Peyer's patch (tissue), 4 donors: ENCODE data around the gene COL4A1. TPM values are rescaled to one million over a fixed set of nuclear protein-coding genes. Genes with fewer than 3 reads are reported as not detected.

Experiments
- DNase-seq, 3 donors: peaks; one replicate each; pipeline ENCODE4 v3.0.0-alpha.2; 2017 to 2019
- H3K27ac ChIP-seq, 4 donors: fragments of 200-600 bp; sonication (generic); one replicate each; pipeline ENCODE4 v1.5.1; 2016 to 2019
- H3K27me3 ChIP-seq, 2 donors: fragments of 200-600 bp; sonication (generic); one replicate each; pipeline ENCODE4 v1.5.1; 2019
- H3K36me3 ChIP-seq, 3 donors: fragments of 200-600 bp; sonication (generic); one replicate each; pipeline ENCODE4 v1.5.1; 2016 to 2019
- H3K4me1 ChIP-seq, 4 donors: fragments of 200-600 bp; sonication (generic); one replicate each; pipeline ENCODE4 v1.5.1; 2016 to 2019
- H3K4me3 ChIP-seq, 4 donors: fragments of 200-600 bp; sonication (generic); 1 replicate in 3 of 4; 2 replicates in 1 of 4; pipeline ENCODE4 v1.5.1; 2016 to 2019; ENCODE audit warnings: mild to moderate bottlenecking in 1 of 4
- H3K9me3 ChIP-seq, 4 donors: fragments of 200-600 bp; sonication (generic); one replicate each; pipeline ENCODE4 v1.5.1; 2016 to 2019; ENCODE audit warnings: mild to moderate bottlenecking in 1 of 4
- CTCF ChIP-seq, 6 experiments: fragments of 450-650 bp in 4 of 6; fragments of 200-600 bp in 2 of 6; sonication (generic) in 1 of 6; IDR thresholded peaks; one replicate each; pipeline ENCODE4 v1.5.1; 2017 to 2019; ENCODE audit warnings: antibody characterized with exemption in 6 of 6, mild to moderate bottlenecking in 3 of 6, moderate library complexity in 1 of 6
- POLR2A ChIP-seq, 2 donors: fragments of 450-650 bp; IDR thresholded peaks; one replicate each; pipeline ENCODE4 v1.5.1; 2017; ENCODE audit warnings: antibody characterized with exemption in 2 of 2, mild to moderate bottlenecking in 2 of 2, moderate library complexity in 2 of 2
- total RNA-seq, 4 donors: library from RNA; depleted of rRNA; stranded (reverse); fragments of >200 nt; gene quantifications; one replicate each; pipeline ENCODE4 v1.1.0, GENCODE V29; 2016

The COL4A1 gene
- total RNA-seq, 4 donors from 2014 or later = 28.0 to 69.3 (median 36.3) TPM

DNA sequence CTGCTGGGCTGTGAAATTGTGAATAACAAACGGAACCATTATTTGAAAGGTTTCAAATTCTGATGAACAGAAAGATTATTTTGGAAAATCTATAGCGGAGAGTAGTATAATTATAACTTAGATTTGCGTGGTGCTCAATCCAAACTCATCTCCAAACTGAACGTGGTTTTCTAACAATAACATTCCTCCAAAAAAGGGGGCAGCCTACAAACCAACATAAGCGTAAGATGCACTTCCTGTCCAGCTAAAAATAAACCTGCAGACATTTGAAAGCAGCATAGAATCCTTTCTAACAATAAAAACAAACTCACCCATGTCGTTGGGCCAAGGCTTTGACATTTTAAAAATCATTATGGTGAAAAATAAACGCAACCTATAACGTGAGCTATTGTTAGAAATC lies 178.4 kb downstream of the COL4A1 start:
- Histone ChIP-seq H3K36me3 (no peaks in the 10 kb centered on the region), H3K4me1 (peaks cover 0 to 8% (median 0%) of the 10 kb centered on the region in 4 donors), H3K27me3 (no peaks in the 10 kb centered on the region), H3K4me3 (no peak overlapping the region), H3K9me3 (no peaks in the 10 kb centered on the region), H3K27ac (no peak overlapping the region)
- TF ChIP-seq POLR2A (IDR thresholded peaks at IDR 0.05) (no peak), CTCF (IDR thresholded peaks at IDR 0.05) (no peak)
- no peak for DNase-seq

DNA sequence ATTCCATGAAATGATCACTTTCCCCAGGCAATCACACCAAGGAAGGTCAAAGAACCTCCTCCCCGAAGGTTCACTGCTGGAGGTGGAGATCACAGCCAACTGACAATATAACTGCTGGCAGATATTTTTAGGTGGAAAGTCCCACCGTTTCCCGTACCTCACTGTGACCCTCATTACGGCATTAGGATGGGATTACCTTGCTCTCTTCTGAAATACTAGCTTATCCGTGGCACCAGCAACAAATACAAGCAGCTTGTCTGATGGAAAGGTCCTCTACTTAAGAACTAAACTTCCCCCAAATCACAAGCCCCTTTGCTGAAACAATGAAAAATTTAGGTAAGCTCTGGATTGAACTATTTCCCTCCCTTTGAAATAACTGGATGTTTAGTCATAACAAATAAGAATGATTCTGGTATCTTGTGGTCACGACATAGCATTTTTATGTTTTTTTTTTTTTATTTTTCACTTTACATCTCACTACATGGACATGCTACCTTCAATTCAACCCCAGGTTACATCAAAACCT lies 178.9 kb downstream of the COL4A1 start:
- no peak overlapping the region for H3K27ac ChIP-seq
- DNase-seq = no peak
- H3K27me3 ChIP-seq = no peaks in the 10 kb centered on the region
- H3K9me3 ChIP-seq = no peaks in the 10 kb centered on the region
- no peaks in the 10 kb centered on the region for H3K36me3 ChIP-seq
- no peak overlapping the region for H3K4me3 ChIP-seq
- no peak for TF ChIP-seq POLR2A (IDR thresholded peaks at IDR 0.05)
- no peak for TF ChIP-seq CTCF (IDR thresholded peaks at IDR 0.05)
- peaks cover 0 to 8% (median 0%) of the 10 kb centered on the region in 4 donors for H3K4me1 ChIP-seq

DNA sequence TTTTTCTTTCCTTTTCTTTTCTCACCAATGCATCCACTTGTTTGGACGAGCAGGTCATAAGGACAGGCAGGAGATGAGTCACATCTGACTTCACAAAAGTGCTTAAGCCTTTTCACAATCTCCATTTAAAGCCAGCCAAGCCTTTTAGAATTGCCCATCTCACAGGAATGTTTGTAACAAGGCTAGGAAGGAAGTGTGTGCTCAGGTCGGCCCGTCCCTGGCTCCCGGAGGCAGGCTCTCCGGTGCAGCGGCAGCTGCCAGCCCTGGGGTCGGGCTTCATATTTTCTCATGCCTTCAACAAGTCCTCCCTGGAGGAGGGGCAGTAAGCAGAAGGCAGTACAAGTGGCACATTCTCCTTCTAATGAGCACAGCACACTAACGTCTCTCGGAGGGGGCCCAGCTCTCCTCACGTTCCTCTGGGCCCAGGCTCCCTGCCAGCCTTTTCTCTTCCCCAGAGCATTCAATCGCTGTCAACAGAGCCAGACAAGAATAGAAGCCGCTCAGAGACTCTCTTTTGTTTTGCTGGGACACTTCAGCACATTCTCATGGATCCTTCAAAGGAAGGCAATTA lies 180.5 kb downstream of the COL4A1 start:
- no peak for DNase-seq

DNA sequence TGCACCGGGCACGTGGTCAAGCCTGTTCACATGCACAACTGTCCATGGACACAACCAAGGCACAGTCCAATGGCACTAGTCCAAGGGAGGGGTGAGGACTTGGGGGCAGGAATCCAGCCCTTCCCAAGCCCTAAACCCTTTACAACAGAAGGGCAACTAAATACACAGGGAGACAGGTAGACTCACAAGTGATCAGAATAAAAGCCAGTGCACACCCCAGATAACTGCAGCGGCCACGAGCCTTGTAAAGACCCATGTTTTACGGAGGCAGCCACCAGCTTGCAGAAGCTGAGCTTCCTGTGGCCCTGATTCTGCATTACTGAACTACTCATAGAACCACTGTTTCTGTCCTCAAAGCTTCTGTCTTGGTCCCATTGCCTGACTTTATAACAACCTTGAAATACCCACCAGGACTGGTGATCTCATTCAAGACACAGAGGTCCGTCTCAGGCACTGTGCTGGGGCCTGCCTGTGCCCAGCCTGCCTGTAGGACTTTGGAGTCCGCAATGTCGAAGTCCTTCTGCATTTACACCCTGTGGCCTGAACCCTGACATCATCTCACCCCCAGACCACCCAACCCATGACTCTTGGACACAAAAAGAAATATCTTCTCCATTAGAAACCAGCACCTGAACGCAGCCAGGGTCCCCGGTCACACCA lies 181.2 kb downstream of the COL4A1 start:
- H3K4me3 ChIP-seq = no peak overlapping the region
- H3K36me3 ChIP-seq = no peaks in the 10 kb centered on the region
- H3K27me3 ChIP-seq = no peaks in the 10 kb centered on the region
- H3K4me1 ChIP-seq = peaks cover 0 to 8% (median 0%) of the 10 kb centered on the region in 4 donors
- H3K27ac ChIP-seq = peak overlapping the region in 2 of 4 donors; percentile 6 to 71
- DNase-seq = no peak
- no peaks in the 10 kb centered on the region for H3K9me3 ChIP-seq
- TF ChIP-seq POLR2A (IDR thresholded peaks at IDR 0.05) (no peak), CTCF (IDR thresholded peaks at IDR 0.05) (no peak)

More for the DNA sequence above, 180.5 kb downstream of the COL4A1 start:
- H3K27ac ChIP-seq = peak overlapping the region in 3 of 4 donors; percentile 6 to 71 (median 50)
- H3K27me3 ChIP-seq = no peaks in the 10 kb centered on the region
- H3K4me3 ChIP-seq = no peak overlapping the region
- H3K9me3 ChIP-seq = no peaks in the 10 kb centered on the region
- TF ChIP-seq POLR2A (IDR thresholded peaks at IDR 0.05) (no peak), CTCF (IDR thresholded peaks at IDR 0.05) (no peak)
- peaks cover 0 to 8% (median 0%) of the 10 kb centered on the region in 4 donors for H3K4me1 ChIP-seq
- H3K36me3 ChIP-seq = no peaks in the 10 kb centered on the region

DNA sequence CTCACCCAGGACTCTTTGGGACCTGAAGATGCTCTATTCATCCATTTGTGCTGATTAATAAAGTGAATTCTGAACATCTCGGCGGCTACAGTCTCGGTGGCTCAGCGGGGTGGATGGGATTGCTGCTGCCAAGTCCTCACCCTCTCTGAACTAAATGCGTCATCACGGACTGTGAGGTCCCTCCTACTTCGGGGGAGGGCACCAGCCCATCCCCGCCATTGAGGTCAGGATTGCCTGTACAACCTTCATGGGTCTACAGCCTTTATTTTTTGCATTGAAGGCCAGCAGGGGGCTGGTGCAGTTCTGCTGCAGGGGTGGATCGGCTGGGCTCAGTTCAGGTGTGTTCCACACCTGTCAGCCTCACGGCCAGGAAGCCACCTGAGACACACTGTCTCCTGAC lies 181.8 kb downstream of the COL4A1 start:
- Histone ChIP-seq H3K9me3 (no peaks in the 10 kb centered on the region), H3K27ac (no peak overlapping the region), H3K4me1 (peaks cover 0 to 8% (median 0%) of the 10 kb centered on the region in 4 donors), H3K36me3 (no peaks in the 10 kb centered on the region), H3K27me3 (no peaks in the 10 kb centered on the region), H3K4me3 (no peak overlapping the region)
- no peak for DNase-seq
- TF ChIP-seq POLR2A (IDR thresholded peaks at IDR 0.05) = no peak
- TF ChIP-seq CTCF (IDR thresholded peaks at IDR 0.05) = no peak
